Endothelial cell of umbilical vein (primary cell): ENCODE measurements around the gene SPHK2. TPM values are rescaled to one million over a fixed set of nuclear protein-coding genes. Genes with fewer than 3 reads are reported as not detected.

Source experiments
- BruUV-seq: library from RNA; stranded (reverse); fragments of 400-500 nt; replicated peaks from 2 replicates; lab custom pipeline; 2021; lab: Mats Ljungman, UMichigan
- CTCF ChIA-PET: fragments of 300-600, 350-600 bp; sonication (Branson Sonifier 250); formaldehyde crosslinking; loops from one replicate; lab custom pipeline; 2021; ENCODE audit warnings: antibody characterized with exemption, inconsistent platforms; lab: Charles Lee
- POLR2A ChIA-PET: fragments of 300-600, 350-600 bp; sonication (Branson Sonifier 250); formaldehyde crosslinking; loops from one replicate; lab custom pipeline; 2021; ENCODE audit warnings: antibody characterized with exemption, inconsistent platforms; lab: Charles Lee
- DNase-seq: peaks from one replicate; pipeline ENCODE4 v3.0.0-alpha.2; 2011; ENCODE audit warnings: low read depth, low spot score
- FAIRE-seq: peaks from 2 replicates; lab custom pipeline; 2011; peaks lifted over from hg19 to GRCh38; lab: Jason Lieb, UNC
- H2AFZ ChIP-seq: 2 replicates; pipeline ENCODE4 v1.6.0; 2012; ENCODE audit warnings: low read depth, low read length, control low read depth, inconsistent platforms
- H3K27ac ChIP-seq: 2 replicates; pipeline ENCODE4 v1.5.1; 2011; ENCODE audit warnings: low read depth, mild to moderate bottlenecking, control low read depth, low read length, moderate library complexity; ENCODE audit not compliant: insufficient read depth
- H3K27me3 ChIP-seq, 2 experiments: 2 replicates each; pipeline versions ENCODE4 v1.6.0 to v1.6.1; 2011; ENCODE audit warnings: low read length in 2 of 2, mixed read lengths in 1 of 2; ENCODE audit not compliant: control insufficient read depth in 2 of 2, insufficient read depth in 2 of 2
- H3K36me3 ChIP-seq, 2 experiments: 2 replicates in 1 of 2; 3 replicates in 1 of 2; pipeline ENCODE4 v1.5.1; 2011; ENCODE audit warnings: low read length in 2 of 2, mild to moderate bottlenecking in 1 of 2, moderate library complexity in 1 of 2; ENCODE audit not compliant: control insufficient read depth in 2 of 2, insufficient read depth in 2 of 2; ENCODE audit errors: extremely low read depth in 1 of 2
- H3K4me1 ChIP-seq: 3 replicates; pipeline ENCODE4 v1.5.1; 2011; ENCODE audit warnings: mild to moderate bottlenecking, low read length; ENCODE audit not compliant: control insufficient read depth, insufficient read depth; ENCODE audit errors: extremely low read depth
- H3K4me2 ChIP-seq: 2 replicates; pipeline ENCODE4 v1.6.1; 2011; ENCODE audit warnings: low read length, control low read depth, mixed read lengths; ENCODE audit not compliant: insufficient read depth
- H3K4me3 ChIP-seq, 3 experiments: fragments of 200-600 bp in 1 of 3; sonication (generic), shearing (Covaris generic) in 1 of 3; replicated peaks in 1 of 3; 2 replicates each; pipeline ENCODE4 v1.5.1; 2011 to 2016; ENCODE audit warnings: control low read depth in 3 of 3, low read length in 3 of 3, mild to moderate bottlenecking in 2 of 3, inconsistent platforms in 1 of 3, low read depth in 1 of 3, moderate library complexity in 1 of 3; ENCODE audit not compliant: insufficient read depth in 1 of 3
- H3K79me2 ChIP-seq: 2 replicates; pipeline ENCODE4 v1.6.0; 2012; ENCODE audit warnings: low read length, inconsistent platforms; ENCODE audit not compliant: control insufficient read depth, insufficient read depth
- H3K9ac ChIP-seq: replicated peaks from 2 replicates; pipeline ENCODE3; 2011; ENCODE audit warnings: low read length, control low read depth; ENCODE audit not compliant: insufficient read depth; ENCODE audit errors: extremely low read depth
- H3K9me1 ChIP-seq: replicated peaks from 3 replicates; pipeline ENCODE4 v1.6.0; 2011; ENCODE audit warnings: mild to moderate bottlenecking, low read length; ENCODE audit not compliant: control insufficient read depth, insufficient read depth; ENCODE audit errors: extremely low read depth
- H3K9me3 ChIP-seq: replicated peaks from 2 replicates; pipeline ENCODE4 v1.5.1; 2012; ENCODE audit warnings: low read length, inconsistent platforms; ENCODE audit not compliant: control insufficient read depth, insufficient read depth
- H4K20me1 ChIP-seq: replicated peaks from 2 replicates; pipeline ENCODE3; 2011; ENCODE audit warnings: mild to moderate bottlenecking, low read length; ENCODE audit not compliant: control insufficient read depth, insufficient read depth; ENCODE audit errors: extremely low read depth
- CTCF ChIP-seq, 2 donors: IDR thresholded peaks; 1 replicate in 1 of 2; 2 replicates in 1 of 2; pipeline ENCODE4 v1.5.1; 2011; ENCODE audit warnings: low read length in 2 of 2, mild to moderate bottlenecking in 2 of 2, moderate library complexity in 2 of 2, control low read depth in 1 of 2, inconsistent platforms in 1 of 2, low read depth in 1 of 2; ENCODE audit not compliant: insufficient read depth in 1 of 2; ENCODE audit errors: extremely low read depth in 1 of 2
- EZH2 ChIP-seq: IDR thresholded peaks from 2 replicates; pipeline ENCODE4 v1.6.1; 2012; ENCODE audit warnings: borderline replicate concordance, low read depth, mild to moderate bottlenecking, moderate library complexity, low read length, inconsistent platforms; ENCODE audit not compliant: severe bottlenecking
- FOS ChIP-seq: IDR thresholded peaks from 2 replicates; pipeline ENCODE4 v1.6.1; 2011; ENCODE audit warnings: mild to moderate bottlenecking, low read length, moderate library complexity, borderline replicate concordance; ENCODE audit not compliant: insufficient read depth
- GATA2 ChIP-seq: IDR thresholded peaks from 2 replicates; pipeline ENCODE4 v1.7.0; 2011; ENCODE audit warnings: low read depth, mild to moderate bottlenecking, moderate library complexity, mixed read lengths, low read length; ENCODE audit not compliant: insufficient read length, insufficient read depth
- MYC ChIP-seq: IDR thresholded peaks from one replicate; pipeline ENCODE4 v1.6.1; 2011; ENCODE audit warnings: mild to moderate bottlenecking, low read depth, low read length
- POLR2A ChIP-seq: IDR thresholded peaks from 2 replicates; pipeline ENCODE4 v1.6.1; 2012; ENCODE audit warnings: low read depth, mild to moderate bottlenecking, control low read depth, low read length
- dilution Hi-C: fragments of 300-500 bp; cut with MboI; formaldehyde crosslinking; loops from one replicate; pipeline ENCODE4 v1.15.0; 2019; ENCODE audit warnings: low sequenced_read_pairs; ENCODE audit not compliant: extremely low pct_ligation_motif_present
- intact Hi-C: fragments of 100-400 bp; cut with micrococcal nuclease; formaldehyde crosslinking; loops from one replicate; pipeline ENCODE4 v1.10.0; 2022
- polyA plus RNA-seq, 4 experiments: library from polyadenylated mRNA; depleted of rRNA in 3 of 4; stranded (reverse) in 3 of 4; unstranded in 1 of 4; fragments of >200 nt; gene quantifications; 2 replicates each; pipeline versions ENCODE4 v1.2.1 to v1.2.3, GENCODE V29; 2011 to 2012; ENCODE audit warnings: missing spikeins in 1 of 4
- total RNA-seq: library from RNA; stranded (reverse); gene quantifications from 2 replicates; pipeline ENCODE4 v1.2.3, GENCODE V29; 2021

The SPHK2 gene
- total and polyA plus RNA-seq, 2 donors (not counting 3 experiments of a cell fraction or from before 2014, with no cell fraction given) = 20.2 to 31.1 TPM

- Histone ChIP-seq H3K36me3 (no peaks in the 10 kb centered on the region), H2AFZ (no peak overlapping the region), H3K9me1 (no peaks in the 10 kb centered on the region), H4K20me1 (no peaks in the 10 kb centered on the region), H3K9me3 (no peaks in the 10 kb centered on the region), H3K27me3 (no peaks in the 10 kb centered on the region), H3K9ac (no peak overlapping the region), H3K4me2 (no peak overlapping the region), H3K27ac (no peak overlapping the region), H3K79me2 (no peaks in the 10 kb centered on the region), H3K4me1 (no peaks in the 10 kb centered on the region), H3K4me3 (no peak overlapping the region)
- BruUV-seq = no TSS peak
- FAIRE-seq = no peak
- TF ChIP-seq GATA2 = no peak
- TF ChIP-seq FOS = no peak
- no peak for TF ChIP-seq EZH2
- TF ChIP-seq CTCF (IDR thresholded peaks at IDR 0.05; ENCODE audit: extremely low read depth in 1 of 2, insufficient read depth in 1 of 2, low read depth in 1 of 2, low read length in 2 of 2) = no peak
- no peak for TF ChIP-seq MYC
- no peak for TF ChIP-seq POLR2A
- no peak for DNase-seq
- dilution Hi-C loops (no loop called here), intact Hi-C loops (no loop called here)
- ChIA-PET POLR2A (no interaction called here), CTCF (no interaction called here)
Measured at GRCh38 chr19:48668761-48669160, 49.5 kb downstream of the SPHK2 start.
